Activated CD4-positive, alpha-beta T cell treated with anti-CD3 and anti-CD28 coated beads for 36 hours (primary cell): ENCODE results near the gene XPOT. TPM values are rescaled to one million over a fixed set of nuclear protein-coding genes. Genes with fewer than 3 reads are reported as not detected.

Experiments used
- ATAC-seq: fragments of 200-7000 bp; cut with Tn5 transposase; one replicate; pipeline ENCODE4 v1.10.0; 2021; ENCODE audit warnings: mild to moderate bottlenecking, moderate library complexity
- CTCF ChIA-PET: fragments of 350-600 bp; sonication (Branson Sonifier 250); formaldehyde crosslinking; loops from one replicate; lab custom pipeline; 2021; ENCODE audit warnings: antibody characterized with exemption; lab: Charles Lee
- POLR2A ChIA-PET: fragments of 350-600 bp; sonication (Branson Sonifier 250); formaldehyde crosslinking; loops from one replicate; lab custom pipeline; 2021; ENCODE audit warnings: antibody characterized with exemption, inconsistent platforms; lab: Charles Lee
- DNase-seq: peaks from one replicate; pipeline ENCODE4 v3.0.0-alpha.2; 2020
- H3K27ac Mint-ChIP-seq: one replicate; pipeline ENCODE4 v1.8.0; 2021; ENCODE audit warnings: mixed read lengths
- H3K27me3 Mint-ChIP-seq: one replicate; pipeline ENCODE4 v1.8.0; 2021; ENCODE audit warnings: mixed read lengths
- H3K36me3 Mint-ChIP-seq: one replicate; pipeline ENCODE4 v1.8.0; 2021; ENCODE audit warnings: low read depth, mixed read lengths
- H3K4me1 Mint-ChIP-seq: one replicate; pipeline ENCODE4 v1.8.0; 2021; ENCODE audit warnings: mixed read lengths
- H3K4me3 Mint-ChIP-seq: one replicate; pipeline ENCODE4 v1.8.0; 2021; ENCODE audit warnings: mild to moderate bottlenecking, moderate library complexity, mixed read lengths
- H3K9me3 Mint-ChIP-seq: one replicate; pipeline ENCODE4 v1.8.0; 2021; ENCODE audit warnings: low read depth, mixed read lengths
- intact Hi-C, 2 experiments: fragments of 100-400 bp; cut with DNase I in 1 of 2; cut with micrococcal nuclease in 1 of 2; formaldehyde crosslinking; loops; one replicate each; pipeline versions ENCODE4 v1.14.2 to v1.15.1; 2022 to 2024; cut with DNase I, micrococcal nuclease
- total RNA-seq, 2 experiments: library from RNA; stranded (reverse); gene quantifications; one replicate each; pipeline ENCODE4 v1.2.3, GENCODE V29; 2021

Gene XPOT
- total RNA-seq, 2 experiments from 2014 or later: 179 to 187 TPM

DNA sequence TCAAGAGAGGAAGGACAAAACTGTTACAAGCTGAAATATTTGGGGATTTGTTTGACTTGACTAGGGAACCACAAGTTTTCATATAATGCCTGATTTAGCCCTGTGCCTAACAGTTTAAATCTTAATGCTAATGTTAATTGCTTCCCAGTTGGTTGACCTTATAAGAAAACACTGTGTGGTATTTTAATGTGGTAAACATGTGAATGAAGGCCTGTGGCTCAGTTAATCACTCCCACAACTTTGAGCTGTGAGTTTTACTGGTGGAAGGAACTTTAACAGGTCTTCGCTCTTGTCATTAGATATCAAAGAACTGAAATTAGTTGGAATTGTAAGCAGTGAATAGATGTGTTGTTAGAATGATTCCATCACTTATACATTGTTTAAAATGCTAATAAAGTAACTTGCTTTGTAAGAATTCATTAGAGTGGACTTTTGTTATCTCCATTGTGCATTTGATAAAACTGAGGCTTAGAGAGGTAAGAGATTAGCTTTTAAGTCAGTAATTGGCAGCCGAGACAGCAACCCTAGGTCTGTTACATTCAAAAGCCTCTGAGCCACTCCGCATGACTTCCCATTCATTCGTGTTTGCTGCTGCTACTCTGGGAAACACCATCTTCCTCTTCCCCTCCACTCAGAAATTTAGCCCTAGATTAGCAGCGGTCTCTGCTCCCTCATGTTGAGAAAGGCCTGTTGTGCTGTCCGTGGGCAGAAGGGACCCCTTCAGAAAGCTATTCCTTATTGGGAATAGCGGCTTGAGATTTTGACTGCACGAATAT is 46.7 kb downstream of the XPOT start:
- CTCF ChIA-PET: interaction anchor here (1.3 kb wide), 1 partner anchor 99 kb away, joined by 3 read pairs; no protein-coding TSS in a partner anchor
- POLR2A ChIA-PET: interaction anchor here (1.1 kb wide), 1 partner anchor 41 kb away, joined by 4 read pairs; no protein-coding TSS in a partner anchor
- Mint-ChIP-seq H3K9me3 (no peaks in the 10 kb centered on the region), H3K4me1 (peaks cover 46% of the 10 kb centered on the region), H3K27ac (peak overlapping the region; percentile 91), H3K27me3 (no peaks in the 10 kb centered on the region), H3K4me3 (peak overlapping the region; percentile 89), H3K36me3 (peaks cover 30% of the 10 kb centered on the region)
- ATAC-seq (no peak), DNase-seq (peak; percentile 10)
- intact Hi-C loops: loop anchor here (1.0 to 5.0 kb wide), 5 partner anchors 229 to 669 kb away; partner anchors contain the start of genes GNS (in 1 of the 2) and KICS2 (in 1 of the 2)

DNA sequence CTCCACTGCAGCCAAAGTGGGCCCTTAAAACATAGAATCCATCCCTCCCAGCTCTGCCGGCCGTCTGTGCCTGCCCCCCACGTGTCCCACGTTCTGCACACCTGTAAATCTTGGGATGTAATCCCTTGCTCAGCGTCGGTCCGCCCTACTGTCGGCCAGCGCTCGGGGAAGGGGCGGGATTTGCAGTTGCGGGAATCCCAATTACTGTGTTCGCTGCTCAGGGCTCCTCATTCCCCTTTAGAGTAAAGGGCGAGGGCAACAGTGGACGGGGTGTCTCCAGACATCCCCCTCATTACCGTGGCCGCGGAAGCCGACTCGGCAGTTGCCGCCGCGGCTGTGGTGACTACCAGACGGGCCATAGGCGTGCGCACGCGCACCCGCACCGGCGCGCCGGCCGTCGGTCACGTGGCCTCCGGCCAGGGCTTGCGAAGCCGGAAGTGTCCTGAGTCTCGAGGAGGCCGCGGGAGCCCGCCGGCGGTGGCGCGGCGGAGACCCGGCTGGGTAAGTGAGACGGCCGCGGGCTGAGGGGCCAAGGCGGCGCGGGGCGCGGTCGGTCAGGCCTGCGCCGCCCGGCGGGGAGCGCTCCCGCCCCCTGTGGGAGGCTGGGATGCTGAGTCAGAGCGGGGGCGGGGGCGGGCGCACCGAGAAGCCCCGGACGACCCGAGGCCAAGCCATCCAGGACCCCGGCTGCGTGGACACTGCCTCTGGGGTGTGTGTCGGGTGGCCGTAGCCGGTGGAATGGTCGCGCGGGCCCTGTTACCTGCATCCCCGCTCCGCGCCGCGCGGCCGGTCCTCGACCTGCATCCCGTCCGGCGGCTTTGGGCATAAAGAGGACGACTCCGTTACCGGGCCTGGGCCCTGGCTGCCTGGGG is 47.7 kb downstream of the XPOT start, which contains the start of gene TBK1:
Gene TBK1 (plus strand): TSS at position 434 of the 872 bp plus-strand sequence. CDS start 3,751 bp downstream, outside the sequence.
- ATAC-seq (peak; percentile 64), DNase-seq (peak; percentile 75)
- ChIA-PET POLR2A (no interaction called here), CTCF (no interaction called here)
- peaks cover 24% of the 10 kb centered on the region for H3K36me3 Mint-ChIP-seq
- H3K27ac Mint-ChIP-seq: peak within 1 kb of the TSS; percentile 98
- H3K27me3 Mint-ChIP-seq: no peaks in the 10 kb centered on the region
- H3K9me3 Mint-ChIP-seq: no peaks in the 10 kb centered on the region
- H3K4me3 Mint-ChIP-seq: peak within 1 kb of the TSS; percentile 89
- H3K4me1 Mint-ChIP-seq: peaks cover 40% of the 10 kb centered on the region
- intact Hi-C loops: loop anchor here (1.0 to 5.0 kb wide), 8 partner anchors 47 to 670 kb away; partner anchors contain the start of genes XPOT (in 2 of the 2), GNS (in 1 of the 2) and KICS2 (in 1 of the 2)

DNA sequence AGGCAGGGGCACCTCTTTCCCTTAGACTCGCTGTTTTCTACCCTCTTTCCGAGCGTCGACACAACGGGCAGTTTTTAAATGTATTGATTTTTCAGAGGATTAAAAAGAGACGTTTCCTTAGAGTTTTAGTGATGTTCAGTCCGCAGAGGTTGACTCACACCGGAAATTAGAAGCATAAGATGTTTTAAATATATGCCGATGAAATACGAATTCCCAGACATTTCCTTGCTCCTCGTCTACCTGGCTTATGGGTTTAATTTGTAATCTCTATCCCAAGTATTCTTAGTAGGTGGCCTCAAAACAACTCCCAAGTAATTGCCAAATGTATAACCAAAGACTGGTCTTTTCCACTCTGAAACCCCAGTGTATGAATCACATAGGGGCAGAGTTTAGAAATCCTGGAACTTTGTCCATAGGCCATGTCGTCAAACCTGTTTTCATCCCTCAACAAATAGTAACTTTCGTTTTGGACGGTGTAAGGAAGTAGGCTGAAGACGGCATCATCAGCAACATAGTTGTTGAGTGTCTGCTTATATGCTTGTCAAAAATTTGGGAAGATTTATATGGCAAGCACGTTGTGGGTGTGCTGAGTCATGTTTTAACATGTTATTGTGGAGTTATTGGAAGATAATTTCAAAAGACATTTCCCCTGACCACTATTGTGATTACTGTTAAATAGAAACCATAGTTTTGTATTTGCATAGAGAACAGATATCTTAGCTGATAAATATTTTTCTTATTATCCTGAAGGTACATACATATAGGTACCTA is 48.6 kb downstream of the XPOT start:
- Mint-ChIP-seq H3K4me3 (peak overlapping the region; percentile 89), H3K36me3 (peaks cover 28% of the 10 kb centered on the region), H3K27me3 (no peaks in the 10 kb centered on the region), H3K4me1 (peaks cover 48% of the 10 kb centered on the region), H3K9me3 (no peaks in the 10 kb centered on the region), H3K27ac (peak overlapping the region; percentile 98)
- POLR2A ChIA-PET: no interaction called here
- ATAC-seq (peak; percentile 22), DNase-seq (no peak)
- CTCF ChIA-PET: no interaction called here
- intact Hi-C loops: loop anchor here (1.0 to 5.0 kb wide), 7 partner anchors 48 to 670 kb away; partner anchors contain the start of genes XPOT (in 2 of the 2) and KICS2 (in 1 of the 2)

DNA sequence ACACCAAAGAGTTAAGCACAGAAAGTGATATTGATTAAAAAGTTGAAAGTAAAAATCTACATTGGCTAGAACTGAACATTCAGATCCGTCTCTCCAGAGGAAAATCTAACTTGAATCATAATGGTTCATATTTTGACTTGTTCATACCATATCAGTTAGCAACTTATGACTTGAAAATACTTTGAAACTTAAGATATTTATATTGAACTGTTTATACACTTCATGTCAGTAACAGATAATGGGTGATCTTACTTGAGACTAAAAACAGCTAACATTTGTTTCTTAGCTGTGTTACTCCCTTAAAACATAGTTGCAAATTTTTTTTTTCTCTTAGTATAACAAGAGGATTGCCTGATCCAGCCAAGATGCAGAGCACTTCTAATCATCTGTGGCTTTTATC is 51.3 kb downstream of the XPOT start:
- ChIA-PET POLR2A (no interaction called here), CTCF (interaction anchor here (0.9 kb wide), 1 partner anchor 63 kb away, joined by 3 read pairs; no protein-coding TSS in a partner anchor)
- H3K4me1 Mint-ChIP-seq: peaks cover 56% of the 10 kb centered on the region
- H3K9me3 Mint-ChIP-seq: no peaks in the 10 kb centered on the region
- intact Hi-C loops: loop anchor here in 1 of 2 experiments (5.0 kb wide), 2 partner anchors 37 to 157 kb away; partner anchors contain the start of gene RASSF3
- peaks cover 26% of the 10 kb centered on the region for H3K36me3 Mint-ChIP-seq
- ATAC-seq (no peak), DNase-seq (no peak)
- no peak overlapping the region for H3K4me3 Mint-ChIP-seq
- no peaks in the 10 kb centered on the region for H3K27me3 Mint-ChIP-seq
- H3K27ac Mint-ChIP-seq: peak overlapping the region; percentile 89

DNA sequence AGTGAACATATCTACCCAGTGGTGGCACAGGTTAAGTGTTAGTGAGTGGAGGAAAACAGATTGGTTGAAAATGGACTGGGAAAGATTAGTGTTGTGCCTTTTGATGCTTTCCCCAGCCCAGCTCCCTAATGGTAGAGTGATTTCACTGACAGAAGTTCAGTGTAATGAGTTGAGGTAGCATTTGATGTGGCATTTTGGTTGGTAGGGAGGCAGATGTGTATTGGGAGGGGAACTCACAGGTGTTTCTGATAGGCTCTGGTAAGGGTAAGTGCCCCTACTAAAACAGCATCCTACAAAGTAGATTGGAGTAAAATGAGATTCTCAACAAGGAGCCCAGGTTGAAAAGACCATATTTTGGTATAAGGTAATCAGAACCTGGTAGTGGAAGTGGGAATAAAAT is 51.9 kb downstream of the XPOT start:
- H3K4me1 Mint-ChIP-seq: peaks cover 50% of the 10 kb centered on the region
- intact Hi-C loops: loop anchor here (2.0 to 5.0 kb wide), 3 partner anchors 35 to 156 kb away; partner anchors contain the start of gene RASSF3 (in 1 of the 2)
- peaks cover 28% of the 10 kb centered on the region for H3K36me3 Mint-ChIP-seq
- DNase-seq (no peak), ATAC-seq (no peak)
- H3K27ac Mint-ChIP-seq: peak overlapping the region; percentile 89
- ChIA-PET POLR2A (no interaction called here), CTCF (interaction anchor here (0.9 to 1.3 kb wide), 2 partner anchors 11 to 62 kb away, joined by 3 read pairs; no protein-coding TSS in a partner anchor)
- no peak overlapping the region for H3K4me3 Mint-ChIP-seq
- no peaks in the 10 kb centered on the region for H3K9me3 Mint-ChIP-seq
- H3K27me3 Mint-ChIP-seq: no peaks in the 10 kb centered on the region

DNA sequence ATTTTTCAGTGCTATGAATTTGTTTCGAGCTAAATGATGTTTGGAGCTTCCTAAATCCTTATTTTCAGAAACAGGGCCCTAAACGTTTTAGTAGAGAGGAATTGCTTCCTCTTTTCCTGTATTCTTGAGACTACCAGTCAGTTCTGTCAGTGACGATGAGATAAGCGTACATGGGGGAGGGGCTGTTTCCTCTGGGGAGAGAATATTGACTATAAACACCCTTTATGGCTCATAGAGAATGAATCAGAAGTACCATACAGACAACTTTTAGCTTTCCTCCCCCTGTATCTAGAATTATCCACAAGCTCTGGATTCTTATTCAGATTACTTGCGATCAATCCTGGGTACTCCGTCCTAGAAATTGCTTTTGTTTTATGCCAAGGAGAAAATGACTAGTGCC is 52.8 kb downstream of the XPOT start:
- intact Hi-C loops: loop anchor here (2.0 to 5.0 kb wide), 3 partner anchors 34 to 155 kb away; partner anchors contain the start of gene RASSF3 (in 1 of the 2)
- ChIA-PET CTCF (interaction anchor here (0.6 to 1.3 kb wide), 4 partner anchors 12 to 289 kb away, joined by 3 to 4 read pairs (median 3); no protein-coding TSS in a partner anchor), POLR2A (no interaction called here)
- no peaks in the 10 kb centered on the region for H3K9me3 Mint-ChIP-seq
- DNase-seq (peak; percentile 66), ATAC-seq (peak; percentile 40)
- peaks cover 46% of the 10 kb centered on the region for H3K4me1 Mint-ChIP-seq
- H3K4me3 Mint-ChIP-seq: no peak overlapping the region
- H3K27me3 Mint-ChIP-seq: no peaks in the 10 kb centered on the region
- peak overlapping the region; percentile 86 for H3K27ac Mint-ChIP-seq
- H3K36me3 Mint-ChIP-seq: peaks cover 28% of the 10 kb centered on the region

DNA sequence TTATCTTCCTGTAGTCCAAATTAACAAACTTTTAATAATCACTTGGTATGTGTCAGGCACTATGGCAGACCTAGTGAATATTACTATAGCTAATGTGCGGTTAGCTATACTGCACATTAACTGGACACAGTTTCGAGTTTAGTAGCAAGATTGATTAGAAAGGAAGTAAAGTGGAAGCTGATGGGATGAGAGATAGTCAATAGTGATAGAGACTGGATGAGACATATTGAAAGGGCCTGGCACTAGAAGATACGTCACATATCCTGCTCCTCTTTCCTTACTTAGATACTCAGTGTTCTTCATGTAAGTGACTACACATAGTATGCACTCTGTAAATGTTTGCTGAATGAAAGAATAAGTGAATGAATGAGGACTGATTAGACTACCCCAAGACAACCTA is 53.3 kb downstream of the XPOT start:
- peaks cover 27% of the 10 kb centered on the region for H3K36me3 Mint-ChIP-seq
- ChIA-PET CTCF (interaction anchor here (0.6 to 1.3 kb wide), 4 partner anchors 12 to 289 kb away, joined by 3 to 4 read pairs (median 3); no protein-coding TSS in a partner anchor), POLR2A (no interaction called here)
- H3K27ac Mint-ChIP-seq: peak overlapping the region; percentile 86
- no peaks in the 10 kb centered on the region for H3K27me3 Mint-ChIP-seq
- no peak for DNase-seq
- ATAC-seq: peak; percentile 39
- peaks cover 46% of the 10 kb centered on the region for H3K4me1 Mint-ChIP-seq
- no peaks in the 10 kb centered on the region for H3K9me3 Mint-ChIP-seq
- intact Hi-C loops: loop anchor here (2.0 to 5.0 kb wide), 3 partner anchors 33 to 155 kb away; partner anchors contain the start of gene RASSF3 (in 1 of the 2)
- no peak overlapping the region for H3K4me3 Mint-ChIP-seq

DNA sequence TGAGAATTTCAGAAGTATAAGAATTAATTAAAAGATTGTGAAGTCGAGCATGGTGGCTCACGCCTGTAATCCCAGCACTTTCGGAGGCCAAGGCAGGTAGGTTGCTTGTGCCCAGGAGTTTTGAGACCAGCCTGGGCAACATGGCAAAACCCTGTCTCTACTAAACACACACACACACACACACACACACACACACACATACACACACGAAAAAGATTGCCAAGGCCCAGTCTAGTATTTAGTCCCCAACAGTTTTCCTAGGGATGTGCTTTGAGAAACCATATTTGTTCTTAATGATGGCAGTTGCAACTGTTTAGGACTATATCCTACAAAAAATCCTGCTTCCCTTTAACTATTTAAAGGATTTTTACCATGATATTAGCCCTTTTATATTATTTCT is 53.7 kb downstream of the XPOT start:
- no peak for ATAC-seq
- POLR2A ChIA-PET: no interaction called here
- H3K36me3 Mint-ChIP-seq: peaks cover 25% of the 10 kb centered on the region
- H3K4me3 Mint-ChIP-seq: no peak overlapping the region
- H3K9me3 Mint-ChIP-seq: no peaks in the 10 kb centered on the region
- H3K4me1 Mint-ChIP-seq: peaks cover 43% of the 10 kb centered on the region
- intact Hi-C loops: loop anchor here (2.0 to 5.0 kb wide), 3 partner anchors 33 to 154 kb away; partner anchors contain the start of gene RASSF3 (in 1 of the 2)
- no peaks in the 10 kb centered on the region for H3K27me3 Mint-ChIP-seq
- peak overlapping the region; percentile 86 for H3K27ac Mint-ChIP-seq
- CTCF ChIA-PET: no interaction called here
- no peak for DNase-seq

DNA sequence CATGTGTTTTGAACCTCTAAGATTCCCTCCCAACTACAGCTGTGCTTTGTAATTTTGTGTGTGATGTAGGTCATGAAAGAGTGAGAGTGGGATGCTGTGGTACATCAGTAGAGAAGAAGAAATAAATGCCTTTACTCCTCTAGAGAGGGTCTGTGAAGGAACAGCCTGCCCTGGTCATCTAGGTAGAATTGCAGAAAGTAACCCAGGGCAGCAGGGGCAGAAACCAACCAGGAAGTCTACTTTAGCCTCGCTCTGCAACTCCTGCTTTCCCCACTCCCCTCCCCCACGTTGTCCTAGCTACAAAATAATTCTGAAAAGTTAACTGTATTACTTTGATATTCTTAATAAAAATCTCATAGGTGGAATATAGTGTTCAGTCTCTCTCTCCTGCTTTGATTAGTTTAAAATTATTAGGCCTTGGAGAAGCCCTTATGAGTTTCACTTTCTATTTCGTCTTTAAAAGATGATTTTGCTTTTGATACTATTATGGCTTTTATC is 55.3 kb downstream of the XPOT start:
- H3K27me3 Mint-ChIP-seq: no peaks in the 10 kb centered on the region
- ChIA-PET CTCF (interaction anchor here (0.6 kb wide), 1 partner anchor 14 kb away, joined by 3 read pairs; no protein-coding TSS in a partner anchor), POLR2A (no interaction called here)
- ATAC-seq (no peak), DNase-seq (peak; percentile 21)
- H3K9me3 Mint-ChIP-seq: no peaks in the 10 kb centered on the region
- H3K36me3 Mint-ChIP-seq: peaks cover 30% of the 10 kb centered on the region
- H3K4me1 Mint-ChIP-seq: peaks cover 35% of the 10 kb centered on the region
- peak overlapping the region; percentile 97 for H3K27ac Mint-ChIP-seq
- peak overlapping the region; percentile 70 for H3K4me3 Mint-ChIP-seq
- intact Hi-C loops: loop anchor here in 1 of 2 experiments (5.0 kb wide), 2 partner anchors 33 to 153 kb away; partner anchors contain the start of gene RASSF3
